GM12873 (cell line): ENCODE data around the gene PTPN11.

Source experiments
- CTCF ChIP-seq: IDR thresholded peaks from 2 replicates; pipeline ENCODE4 v1.5.1; 2012; ENCODE audit warnings: low read depth, mild to moderate bottlenecking, moderate library complexity, low read length, control low read depth; ENCODE audit not compliant: insufficient read depth; ENCODE audit errors: missing control alignments

Gene PTPN11

GRCh38 chr12:112418608-112419296 is at the start of gene PTPN11:
TSS of gene PTPN11 (plus strand) at chr12:112418947. CDS start at chr12:112419112, 165 bp downstream.
- peak; percentile 50 for TF ChIP-seq CTCF

GRCh38 chr12:112370199-112370598 is 48.5 kb upstream of the PTPN11 start:
- no peak for TF ChIP-seq CTCF

- TF ChIP-seq CTCF, result no peak
These were observed 47.8 kb upstream of the PTPN11 start for GRCh38 chr12:112370868-112371510.

- no peak for TF ChIP-seq CTCF
These were observed 44.5 kb upstream of the PTPN11 start for GRCh38 chr12:112374166-112374740.

GRCh38 chr12:112375105-112375504 is 43.6 kb upstream of the PTPN11 start:
- no peak for TF ChIP-seq CTCF

- no peak for TF ChIP-seq CTCF
These were observed 37.9 kb upstream of the PTPN11 start for GRCh38 chr12:112380663-112381405.

- TF ChIP-seq CTCF, result no peak
These were observed 37.3 kb upstream of the PTPN11 start for GRCh38 chr12:112381406-112381882.
